Cortex of kidney (tissue), 1 donor: ENCODE measurements around the gene FCHO2.

Experiments used
- DNase-seq: peaks from one replicate; lab custom pipeline; 2025; lab: John Stamatoyannopoulos, UW

Gene FCHO2

DNA sequence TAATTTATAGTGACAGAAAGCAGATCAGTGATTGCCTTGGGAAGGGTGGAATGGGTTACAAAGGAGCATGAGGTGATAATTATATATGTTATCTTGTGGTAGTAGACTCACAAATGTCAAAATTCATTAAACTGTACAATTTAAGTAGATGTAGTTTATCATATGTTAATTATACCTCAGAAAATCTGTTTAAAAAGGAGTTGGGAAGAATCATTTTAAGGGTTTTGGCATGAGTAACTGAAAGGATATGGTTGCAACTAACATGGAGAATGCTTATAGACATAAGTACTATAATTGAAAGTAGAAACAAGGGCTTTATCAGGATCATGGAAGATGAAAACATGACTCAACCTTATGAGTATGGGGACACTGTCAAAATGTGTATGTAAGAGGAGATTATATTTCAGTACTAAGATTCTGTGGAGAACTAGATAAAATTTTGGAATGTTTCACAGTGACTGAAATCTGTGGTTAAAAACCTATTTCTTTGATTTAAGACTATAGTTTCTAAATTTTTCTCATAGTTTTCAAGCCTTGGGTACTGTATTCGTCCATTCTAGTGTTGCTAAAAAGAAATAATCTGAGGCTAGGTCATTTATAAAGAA lies 73.3 kb downstream of the FCHO2 start:
- DNase-seq: no peak

GRCh38 chr5:73030531-73030930 lies 74.7 kb downstream of the FCHO2 start:
- DNase-seq: no peak

DNA sequence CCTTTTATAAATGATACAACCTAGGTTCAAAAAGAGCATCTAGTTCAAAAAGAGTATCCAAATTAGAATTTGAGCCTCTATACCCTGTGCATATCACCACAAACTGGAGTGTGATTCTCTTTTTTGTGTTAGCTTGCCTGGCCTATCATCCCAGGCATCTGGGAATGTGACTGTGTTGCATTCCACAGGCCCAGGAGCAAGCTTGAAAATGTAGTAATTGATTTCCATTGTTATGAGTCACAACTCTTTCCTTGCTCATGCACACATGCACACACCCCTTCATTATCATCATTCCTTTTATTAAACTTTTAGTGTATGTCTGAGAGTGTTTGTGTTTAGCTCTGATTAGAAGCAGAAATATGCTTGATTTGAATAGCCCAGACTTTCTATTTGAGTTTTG lies 75.2 kb downstream of the FCHO2 start:
- no peak for DNase-seq

- DNase-seq: no peak
These were observed 76.0 kb downstream of the FCHO2 start for GRCh38 chr5:73031839-73032238.

DNA sequence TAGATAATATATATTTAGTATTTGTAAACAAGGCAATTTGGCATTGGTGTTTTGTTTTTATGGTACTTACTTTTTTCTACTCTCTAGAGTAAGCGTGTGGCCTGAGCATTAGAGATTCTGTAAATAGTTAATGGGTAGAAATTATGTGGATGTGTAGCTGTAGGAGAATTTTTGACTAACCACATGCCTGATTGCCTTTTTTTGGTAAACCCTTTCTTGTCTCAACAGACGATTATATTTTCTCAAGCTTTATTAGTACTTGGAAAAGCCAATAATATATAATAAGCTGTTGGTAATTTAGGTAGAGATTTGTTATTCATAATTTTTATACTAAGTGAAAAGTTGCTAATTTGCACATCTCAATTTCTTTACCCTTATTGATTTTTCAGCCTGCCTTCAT lies 76.8 kb downstream of the FCHO2 start:
- no peak for DNase-seq

DNA sequence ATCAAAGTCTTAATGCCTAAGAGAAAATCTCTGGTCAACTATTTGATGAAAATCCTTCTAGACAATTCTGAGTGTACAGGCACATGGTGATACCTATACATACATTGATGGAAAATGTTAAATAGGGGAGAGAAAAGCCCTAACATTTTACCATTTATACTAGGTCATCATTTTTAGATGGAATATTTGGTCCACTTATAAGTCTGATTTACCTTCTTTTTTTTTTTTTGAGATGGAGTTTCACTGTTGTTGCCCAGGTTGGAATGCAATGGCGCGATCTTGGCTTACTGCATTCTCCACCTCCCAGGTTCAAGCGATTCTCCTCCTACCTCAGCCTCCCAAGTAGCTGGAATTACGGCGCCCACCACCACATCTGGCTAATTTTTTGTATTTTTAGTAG lies 81.7 kb downstream of the FCHO2 start:
- no peak for DNase-seq

- DNase-seq: no peak
These were observed 83.2 kb downstream of the FCHO2 start for GRCh38 chr5:73039082-73039481.

- no peak for DNase-seq
These were observed 87.2 kb downstream of the FCHO2 start for GRCh38 chr5:73042993-73043392.

DNA sequence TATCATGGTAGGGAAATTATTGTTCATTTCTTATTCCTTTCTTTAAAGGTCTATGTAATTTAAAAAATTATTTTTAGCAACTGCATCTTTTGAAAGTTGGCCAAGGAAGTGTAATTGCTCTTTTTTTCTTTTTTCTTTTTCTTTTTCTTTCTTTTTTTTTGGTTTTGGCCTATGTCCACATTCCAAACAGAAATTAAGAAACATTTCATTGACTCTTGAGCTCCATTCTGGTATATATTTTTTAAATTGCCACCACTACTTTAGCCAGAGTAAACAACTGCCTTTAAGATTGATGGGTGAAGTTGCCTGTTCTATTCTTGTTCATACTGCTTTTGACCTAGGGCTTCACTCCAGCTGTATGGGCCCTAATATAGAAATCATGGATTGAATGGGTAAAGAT lies 88.7 kb downstream of the FCHO2 start:
- DNase-seq: no peak

DNA sequence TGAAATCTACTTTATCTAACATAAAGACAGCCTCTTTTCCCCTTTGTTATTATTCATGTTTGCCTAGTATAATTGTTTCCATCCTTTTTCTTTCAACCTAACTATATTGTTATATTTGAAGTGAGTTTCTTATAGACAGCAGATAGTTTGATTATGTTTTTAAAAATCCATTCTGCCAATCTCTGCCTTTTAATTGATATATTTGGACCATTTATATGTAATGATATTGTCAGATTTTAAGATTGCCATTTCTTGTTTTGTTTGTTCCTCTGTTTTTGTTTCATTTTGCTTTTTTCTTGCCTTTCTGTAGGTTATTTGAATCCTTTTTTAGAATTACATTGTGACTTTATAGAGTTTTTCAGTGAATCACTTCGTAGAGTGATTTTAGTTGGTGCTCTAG lies 89.8 kb downstream of the FCHO2 start:
- no peak for DNase-seq

DNA sequence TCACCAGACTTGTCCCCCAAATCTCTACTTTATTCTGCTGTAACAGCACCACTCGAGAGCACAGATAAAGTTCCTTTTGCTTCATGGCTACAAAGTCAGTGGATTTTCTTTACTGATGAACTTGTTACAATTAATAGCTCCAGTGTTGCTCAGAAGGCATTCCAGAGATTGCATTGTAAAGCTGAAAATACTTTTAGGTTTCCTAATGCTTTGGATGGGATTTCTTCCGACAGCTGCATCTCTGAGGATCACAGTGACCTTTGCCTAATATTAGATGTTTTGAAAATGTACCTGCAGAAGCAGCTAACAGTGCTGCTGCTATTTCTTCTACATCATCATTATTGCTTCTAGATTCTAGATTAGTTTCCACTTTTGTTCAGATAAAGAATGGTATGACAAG lies 105.8 kb downstream of the FCHO2 start:
- DNase-seq: no peak

DNA sequence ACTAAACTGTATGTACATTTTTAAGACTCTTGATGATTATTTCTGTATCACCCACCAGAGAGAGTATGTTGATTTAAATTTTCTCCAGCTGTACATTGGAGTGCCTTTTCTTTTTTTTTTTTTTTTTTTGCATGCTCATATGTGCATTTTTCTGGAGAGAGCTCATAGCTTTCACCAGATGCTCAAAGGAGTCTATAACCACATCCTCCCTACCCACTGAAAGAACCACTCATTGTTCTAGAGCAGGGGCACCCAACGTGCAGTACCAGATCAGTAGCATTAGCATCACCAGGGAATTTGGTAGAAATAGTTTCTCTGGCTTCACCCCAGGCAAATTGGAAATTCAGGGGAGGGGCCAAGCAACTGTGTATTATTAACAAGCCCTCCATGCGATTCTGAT lies 110.6 kb downstream of the FCHO2 start:
- DNase-seq: no peak

DNA sequence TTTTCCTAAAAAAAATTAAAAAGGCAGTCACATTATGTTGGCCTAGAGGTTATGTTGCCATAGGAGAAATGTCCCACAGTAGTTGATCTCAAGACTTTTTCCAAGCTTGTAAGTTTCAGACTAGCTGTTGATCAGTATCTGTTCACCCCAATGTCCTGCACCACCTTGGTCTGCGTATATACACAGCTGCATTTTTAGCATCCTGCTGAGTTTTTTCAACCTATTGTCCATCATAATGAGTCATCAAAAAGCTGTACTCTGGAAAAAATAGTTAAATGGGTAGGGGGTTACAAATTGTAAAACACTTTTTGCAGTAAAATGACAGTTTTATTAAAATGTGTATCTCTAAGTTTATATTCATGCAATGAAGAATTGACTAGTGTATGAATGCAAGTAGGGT lies 111.4 kb downstream of the FCHO2 start:
- no peak for DNase-seq

DNA sequence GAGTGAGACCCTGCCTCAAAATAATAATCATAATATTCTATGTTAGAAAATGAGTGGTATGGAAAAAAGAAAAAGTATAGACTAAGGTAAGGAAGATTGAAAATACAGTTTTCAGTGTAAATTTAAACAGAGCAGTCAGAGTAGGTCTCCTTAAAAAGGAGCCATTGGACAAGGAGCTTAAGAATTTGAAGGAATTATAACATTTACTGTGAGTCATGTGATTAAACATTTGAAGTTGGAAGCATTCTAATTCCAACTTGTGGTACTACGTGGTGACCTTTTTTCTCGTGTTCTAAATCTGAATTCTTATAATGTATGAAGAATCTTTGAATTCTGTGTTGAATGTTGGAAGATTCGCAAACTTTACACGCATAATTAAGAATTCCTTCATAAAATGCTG lies 125.3 kb downstream of the FCHO2 start:
- no peak for DNase-seq

DNA sequence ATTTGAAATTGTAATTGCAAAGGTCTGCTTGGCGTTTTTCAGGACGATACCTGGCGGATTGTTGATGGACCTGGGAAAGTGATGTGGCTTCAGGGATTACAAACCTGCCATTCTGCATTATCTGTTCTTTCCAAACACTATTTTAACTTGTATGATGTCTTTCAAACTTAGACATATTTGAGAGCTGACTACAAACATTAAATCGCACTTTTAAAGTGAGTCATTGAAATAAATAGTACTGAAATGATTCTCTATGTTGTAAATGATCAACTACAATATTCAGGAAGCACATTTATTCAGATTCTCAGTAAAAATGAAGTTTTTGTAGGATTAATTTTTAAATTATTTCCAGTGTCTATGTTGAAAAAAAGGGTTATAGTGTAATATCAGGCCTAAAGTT lies 132.2 kb downstream of the FCHO2 start:
- DNase-seq: no peak

DNA sequence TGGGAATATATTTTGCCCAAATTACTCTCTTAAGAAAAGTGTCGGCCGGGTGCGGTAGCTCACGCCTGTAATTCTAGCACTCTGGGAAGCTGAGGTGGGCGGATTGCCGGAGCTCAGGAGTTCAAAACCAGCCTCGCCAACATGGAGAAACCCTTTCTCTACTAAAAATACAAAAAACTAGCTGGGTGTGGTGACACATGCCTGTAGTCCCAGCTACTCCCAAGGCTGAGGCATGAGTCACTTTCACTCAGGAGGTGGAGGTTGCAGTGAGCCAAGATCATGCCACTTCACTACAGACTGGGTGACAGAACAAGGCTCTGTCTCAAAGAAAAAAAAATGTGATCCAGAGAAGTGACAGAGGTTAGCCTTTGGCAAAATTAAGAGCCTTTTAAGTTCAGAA lies 138.1 kb downstream of the FCHO2 start:
- DNase-seq: no peak

DNA sequence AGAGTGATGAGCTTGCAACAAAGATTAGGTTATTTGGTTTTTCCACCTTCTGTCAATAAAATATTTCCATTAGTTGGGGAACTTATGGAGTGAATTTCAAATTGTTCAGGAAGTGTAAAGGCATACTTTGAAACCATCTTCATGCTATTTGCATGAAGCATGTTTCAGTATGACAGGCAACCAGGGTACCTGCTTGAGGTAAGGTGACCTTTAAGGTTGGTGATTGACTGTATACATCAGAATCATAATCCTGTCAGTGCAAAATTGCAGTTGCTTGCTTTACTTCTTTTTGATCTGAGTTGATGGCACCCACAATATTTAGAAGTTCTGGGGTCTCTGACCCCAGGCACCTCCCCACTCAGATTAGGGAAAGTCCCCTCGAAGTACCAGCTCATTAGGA lies 138.6 kb downstream of the FCHO2 start:
- DNase-seq: no peak

DNA sequence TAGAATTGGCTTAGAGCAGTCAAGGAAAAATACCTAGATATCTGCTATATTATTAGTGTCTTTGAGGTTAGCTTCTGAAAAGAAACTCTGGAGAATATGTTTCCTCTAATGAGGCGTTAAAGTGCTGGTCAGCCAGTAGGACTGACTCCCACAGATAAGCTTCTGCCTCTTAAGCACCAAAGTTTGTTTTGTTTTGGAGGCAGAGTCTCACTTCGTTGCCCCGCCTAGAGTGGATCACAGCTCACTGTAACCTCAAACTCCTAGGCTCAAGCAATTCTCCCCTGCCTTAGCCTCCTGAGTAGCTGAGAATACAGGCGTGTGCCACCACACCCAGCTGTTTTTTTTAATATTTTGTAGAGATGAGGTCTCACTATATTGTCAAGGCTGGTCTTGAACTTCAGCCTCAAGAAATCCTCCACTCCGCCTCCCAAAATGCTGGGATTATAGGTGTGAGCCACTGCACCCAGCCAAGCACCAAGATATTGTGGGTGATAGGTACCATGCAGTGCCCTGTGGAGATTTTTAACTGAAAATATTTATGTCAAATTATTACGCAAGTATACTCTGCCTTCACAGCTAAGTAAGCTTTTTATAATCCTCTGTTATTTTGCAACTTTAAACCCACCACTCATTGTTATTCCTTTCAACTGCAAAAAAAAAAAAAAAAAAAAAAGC lies 139.9 kb downstream of the FCHO2 start:
- DNase-seq: no peak

GRCh38 chr5:73096239-73096575 lies 140.4 kb downstream of the FCHO2 start:
- DNase-seq: no peak

- DNase-seq: no peak
These were observed 141.9 kb downstream of the FCHO2 start for GRCh38 chr5:73097740-73098139.

GRCh38 chr5:73100109-73100508 lies 144.3 kb downstream of the FCHO2 start:
- no peak for DNase-seq

DNA sequence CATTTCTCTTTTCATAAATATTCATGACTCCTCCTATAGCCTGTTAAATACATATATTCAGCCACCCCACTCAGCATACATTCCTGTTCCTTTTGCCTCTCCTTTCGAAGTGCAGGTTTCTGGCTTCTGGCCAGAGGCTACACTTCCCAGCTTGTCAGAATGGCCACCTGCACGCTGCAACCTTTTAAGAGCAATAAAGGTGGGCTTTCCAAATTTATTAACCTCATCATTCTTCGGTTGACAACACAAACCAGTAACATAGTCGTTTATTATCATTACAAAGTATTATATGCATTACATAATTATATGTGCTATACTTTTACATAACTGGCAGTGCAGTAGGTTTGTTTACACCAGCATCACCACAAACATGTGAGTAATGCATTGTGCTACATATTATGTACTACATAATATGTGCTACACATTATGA lies 148.0 kb downstream of the FCHO2 start:
- no peak for DNase-seq

GRCh38 chr5:73104326-73104725 lies 148.5 kb downstream of the FCHO2 start:
- DNase-seq: no peak

GRCh38 chr5:73106335-73106734 lies 150.5 kb downstream of the FCHO2 start:
- DNase-seq: no peak
